GM19455 (cell line): ENCODE data around the gene P3H3.

Experiments used
- ATAC-seq: cut with Tn5 transposase; IDR thresholded peaks from one replicate; pipeline ENCODE4 v1.9.1; 2021; ENCODE audit not compliant: unreplicated experiment

Gene P3H3

GRCh38 chr12:6842075-6842474 is 13.9 kb downstream of the P3H3 start:
- no peak for ATAC-seq

DNA sequence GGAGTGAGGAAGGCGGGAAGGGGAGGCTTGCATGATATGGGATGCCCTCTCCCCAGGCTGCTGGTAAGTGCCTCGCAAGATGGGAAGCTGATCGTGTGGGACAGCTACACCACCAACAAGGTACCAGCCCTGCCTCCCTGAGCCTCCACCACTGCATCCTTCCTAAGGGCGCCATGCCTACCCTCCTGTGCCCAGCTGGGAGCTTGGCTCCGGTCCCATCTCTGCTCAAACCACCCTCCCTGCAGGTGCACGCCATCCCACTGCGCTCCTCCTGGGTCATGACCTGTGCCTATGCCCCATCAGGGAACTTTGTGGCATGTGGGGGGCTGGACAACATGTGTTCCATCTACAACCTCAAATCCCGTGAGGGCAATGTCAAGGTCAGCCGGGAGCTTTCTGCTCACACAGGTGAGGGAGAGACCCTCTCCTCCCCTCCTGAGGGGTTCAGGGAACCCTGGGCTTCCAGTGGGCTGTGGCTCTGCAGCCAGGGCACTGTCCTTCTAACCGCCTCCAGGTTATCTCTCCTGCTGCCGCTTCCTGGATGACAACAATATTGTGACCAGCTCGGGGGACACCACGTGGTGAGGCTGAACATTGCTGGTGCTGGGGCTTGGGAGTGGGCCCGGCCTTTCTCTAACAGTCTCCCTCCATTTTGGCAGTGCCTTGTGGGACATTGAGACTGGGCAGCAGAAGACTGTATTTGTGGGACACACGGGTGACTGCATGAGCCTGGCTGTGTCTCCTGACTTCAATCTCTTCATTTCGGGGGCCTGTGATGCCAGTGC is 15.1 kb downstream of the P3H3 start:
- ATAC-seq: no peak

DNA sequence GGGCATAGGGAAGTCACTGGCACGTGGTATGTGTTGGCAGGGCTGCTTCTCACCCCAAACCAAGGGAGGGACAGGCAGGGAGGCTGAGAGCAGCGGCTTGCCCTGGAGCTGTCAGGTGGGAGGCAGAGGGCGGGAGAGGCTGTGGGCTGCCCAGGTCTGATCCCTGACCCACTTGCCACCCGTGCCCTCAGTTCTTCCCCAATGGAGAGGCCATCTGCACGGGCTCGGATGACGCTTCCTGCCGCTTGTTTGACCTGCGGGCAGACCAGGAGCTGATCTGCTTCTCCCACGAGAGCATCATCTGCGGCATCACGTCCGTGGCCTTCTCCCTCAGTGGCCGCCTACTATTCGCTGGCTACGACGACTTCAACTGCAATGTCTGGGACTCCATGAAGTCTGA is 17.2 kb downstream of the P3H3 start:
- no peak for ATAC-seq

GRCh38 chr12:6846316-6846869 is 18.2 kb downstream of the P3H3 start:
- ATAC-seq: no peak

- no peak for ATAC-seq
These were observed 19.5 kb downstream of the P3H3 start for GRCh38 chr12:6847676-6848075.

DNA sequence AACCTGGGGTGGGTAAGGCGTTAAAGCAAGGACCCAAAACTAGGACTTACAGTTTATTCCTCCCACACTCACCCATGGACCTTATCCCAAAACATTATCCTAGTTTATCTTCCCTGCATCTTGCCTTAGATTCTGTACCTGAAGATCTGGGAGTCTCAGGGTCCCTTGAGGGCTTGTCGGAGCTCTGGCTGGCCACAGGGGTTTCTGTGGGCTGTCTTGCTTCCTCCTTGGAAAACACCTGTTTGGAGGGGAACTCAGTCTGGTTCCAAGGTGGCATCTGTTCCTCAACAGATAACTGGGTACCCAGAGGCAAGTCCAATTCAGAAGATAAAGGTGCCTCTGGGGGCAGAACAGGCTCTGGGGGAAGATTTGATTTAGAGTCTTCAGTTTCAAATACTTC is 21.2 kb downstream of the P3H3 start:
- ATAC-seq: no peak

GRCh38 chr12:6849976-6850560 is 21.9 kb downstream of the P3H3 start:
- no peak for ATAC-seq

GRCh38 chr12:6850796-6851152 is 22.6 kb downstream of the P3H3 start:
- ATAC-seq: no peak

DNA sequence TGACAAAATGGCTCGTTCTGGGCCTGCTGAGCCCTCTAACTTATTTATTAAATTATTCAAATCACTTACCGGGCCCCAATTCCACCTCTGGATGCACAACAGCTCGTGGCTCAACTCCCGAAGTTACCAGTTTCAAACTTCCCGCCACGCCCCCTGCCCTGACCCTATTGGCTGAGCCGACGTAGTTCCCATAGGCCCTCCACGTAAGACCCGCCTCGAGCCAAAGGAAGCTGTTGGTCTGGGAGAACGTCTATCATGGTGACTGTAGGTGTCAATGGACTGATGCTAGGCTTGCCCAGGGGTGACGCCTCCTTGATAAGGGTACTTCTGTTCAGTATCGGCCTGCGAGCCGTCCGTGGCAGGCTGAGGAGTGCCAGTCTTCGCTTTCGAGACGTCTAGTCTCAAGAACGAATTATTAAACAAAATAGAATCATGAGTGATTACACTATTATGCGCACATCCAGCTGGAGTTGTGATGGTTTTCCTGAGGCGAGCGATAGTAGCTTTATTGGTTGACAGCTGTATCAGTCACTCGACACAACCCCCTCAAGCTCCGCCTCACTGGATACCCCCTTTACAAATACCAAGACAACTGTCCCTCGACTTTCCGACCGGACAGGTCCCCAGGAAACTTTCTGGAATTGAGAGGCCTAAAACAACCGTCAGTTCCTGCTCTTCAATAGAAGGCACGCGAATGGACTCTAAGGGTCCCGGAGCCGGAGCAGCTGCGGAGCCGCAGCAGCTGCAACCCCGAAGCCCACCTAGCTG is 23.1 kb downstream of the P3H3 start, which contains the start of gene CDCA3:
Gene CDCA3, minus strand, starts transcription at position 134 of the 768 bp plus-strand sequence. CDS start 334 bp downstream, outside the sequence.
- ATAC-seq: peak; percentile 54

DNA sequence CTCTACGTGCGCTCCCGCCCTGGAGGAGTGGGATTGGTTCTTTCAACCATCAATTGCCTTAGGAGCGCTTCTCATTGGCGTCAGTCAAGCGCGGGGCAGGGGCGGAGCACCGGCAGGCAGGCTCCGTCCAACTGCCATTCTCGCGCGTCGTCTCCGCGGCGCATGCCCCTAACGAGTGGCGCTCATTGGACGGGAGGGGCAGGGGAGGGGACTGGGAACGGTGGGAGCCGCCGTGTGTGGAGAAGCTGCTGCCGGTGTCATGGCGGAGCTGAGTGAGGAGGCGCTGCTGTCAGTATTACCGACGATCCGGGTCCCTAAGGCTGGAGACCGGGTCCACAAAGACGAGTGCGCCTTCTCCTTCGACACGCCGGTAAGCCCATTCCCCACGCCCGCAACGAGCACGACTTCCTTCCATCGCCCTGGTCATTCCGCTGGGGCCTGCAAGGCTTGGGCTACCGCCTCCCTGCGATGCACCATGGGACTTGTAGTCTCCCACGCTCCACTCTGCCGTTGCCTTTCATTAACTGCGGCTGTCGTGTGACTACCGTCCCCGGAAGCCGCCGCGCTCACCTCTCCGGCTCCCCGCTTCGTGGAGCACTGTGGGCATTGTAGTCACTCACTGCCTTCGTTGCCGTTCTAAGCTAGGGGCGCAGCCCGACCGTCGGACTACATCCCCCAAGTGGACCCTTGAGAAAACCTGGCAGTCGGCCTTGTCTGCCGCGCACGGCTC is 23.9 kb downstream of the P3H3 start, which contains the start of gene USP5:
Gene USP5, plus strand, starts transcription at position 230 of the 730 bp plus-strand sequence. Its CDS starts 30 bp downstream, at position 260.
- ATAC-seq: peak; percentile 70

DNA sequence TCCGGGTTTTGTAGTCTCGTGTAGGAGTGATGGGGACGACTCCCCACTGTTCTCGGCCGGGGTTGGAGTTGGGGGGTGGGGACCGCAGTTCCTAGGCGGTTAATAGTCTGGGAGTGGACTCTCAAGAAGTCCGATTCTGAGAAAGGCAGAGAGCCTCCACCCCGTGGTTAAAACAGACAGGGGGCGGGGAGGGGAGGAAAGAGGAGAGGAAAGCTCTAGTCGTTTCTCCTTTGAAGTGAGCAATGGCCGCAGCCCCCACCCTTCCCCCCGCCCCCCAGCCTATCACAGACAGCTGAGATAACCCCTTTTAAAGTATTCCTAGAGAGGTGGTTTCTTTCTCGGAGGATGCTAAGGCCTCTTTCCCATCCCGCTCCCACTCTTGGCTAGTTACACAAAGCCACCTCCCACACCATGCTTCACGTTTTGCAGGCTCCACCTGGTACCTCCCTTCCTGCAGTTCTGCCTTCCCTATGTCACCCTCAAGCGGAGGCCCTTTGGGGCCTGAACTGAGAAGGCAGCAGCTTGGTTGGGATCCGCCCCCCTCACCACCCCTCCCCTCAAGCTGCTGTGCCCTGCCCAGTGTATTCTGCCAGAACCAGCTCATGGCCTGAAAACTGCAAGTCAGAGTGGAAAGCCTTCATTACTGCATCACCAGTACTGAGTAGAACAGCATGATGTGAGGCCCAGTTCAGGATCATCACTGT is 24.6 kb downstream of the P3H3 start:
- ATAC-seq: no peak

GRCh38 chr12:6853626-6854025 is 25.4 kb downstream of the P3H3 start:
- ATAC-seq: no peak

DNA sequence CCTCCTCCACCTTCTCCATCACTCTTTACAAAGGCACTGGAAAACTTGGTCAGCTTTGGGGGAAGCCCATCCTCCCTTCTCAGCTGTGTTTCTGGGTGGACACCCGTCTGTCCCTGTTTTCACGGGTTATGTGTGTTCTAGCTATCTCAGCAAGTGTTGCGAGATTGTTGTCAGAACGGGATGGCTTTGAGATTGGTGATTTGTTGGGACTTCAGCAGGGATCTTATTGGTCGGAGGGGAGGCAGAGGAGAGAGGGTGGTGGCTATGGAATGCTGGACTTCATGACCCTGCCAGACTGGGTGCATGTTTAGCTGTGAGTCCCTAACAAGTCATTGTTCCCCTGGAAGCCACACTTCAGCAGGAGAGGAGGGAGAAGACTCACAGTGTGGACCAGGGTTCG is 25.8 kb downstream of the P3H3 start:
- no peak for ATAC-seq

GRCh38 chr12:6855322-6855721 is 27.1 kb downstream of the P3H3 start:
- ATAC-seq: no peak

- no peak for ATAC-seq
These were observed 30.6 kb downstream of the P3H3 start for GRCh38 chr12:6858799-6859198.

GRCh38 chr12:6860116-6860515 is 31.9 kb downstream of the P3H3 start:
- ATAC-seq: no peak

GRCh38 chr12:6860942-6861341 is 32.7 kb downstream of the P3H3 start:
- ATAC-seq: no peak

- no peak for ATAC-seq
These were observed 33.2 kb downstream of the P3H3 start for GRCh38 chr12:6861391-6861790.

GRCh38 chr12:6863033-6863432 is 34.8 kb downstream of the P3H3 start:
- no peak for ATAC-seq
